ENCODE data around the gene TTN.

Gene TTN

GRCh38 chr2:178811045-178811444, 3.8 kb upstream of the TTN start:
- no peak for DNase-seq

- no peak for DNase-seq
These were observed 3.2 kb upstream of the TTN start for GRCh38 chr2:178810422-178810821.

- DNase-seq, result no peak
These were observed 680 bp downstream of the TTN start for GRCh38 chr2:178806543-178806942.

- no peak for DNase-seq
These were observed 1.8 kb downstream of the TTN start for GRCh38 chr2:178805457-178805856.

GRCh38 chr2:178804791-178805190, 2.4 kb downstream of the TTN start:
- no peak for DNase-seq

- no peak for DNase-seq
These were observed 6.7 kb downstream of the TTN start for GRCh38 chr2:178800510-178800909.

- no peak for DNase-seq
These were observed 7.9 kb downstream of the TTN start for GRCh38 chr2:178799305-178799704.

GRCh38 chr2:178796079-178796677, 11.0 kb downstream of the TTN start:
- DNase-seq, result no peak

- no peak for DNase-seq
These were observed 19.3 kb downstream of the TTN start for GRCh38 chr2:178787934-178788333.

GRCh38 chr2:178787155-178787554, 20.1 kb downstream of the TTN start:
- no peak for DNase-seq

GRCh38 chr2:178783889-178784288, 23.3 kb downstream of the TTN start:
- no peak for DNase-seq

GRCh38 chr2:178782236-178782635, 25.0 kb downstream of the TTN start:
- DNase-seq, result no peak

GRCh38 chr2:178777577-178777976, 29.6 kb downstream of the TTN start:
- no peak for DNase-seq

- DNase-seq, result no peak
These were observed 30.5 kb downstream of the TTN start for GRCh38 chr2:178776751-178777150.

GRCh38 chr2:178775975-178776374, 31.2 kb downstream of the TTN start:
- no peak for DNase-seq

- DNase-seq, result no peak
These were observed 36.7 kb downstream of the TTN start for GRCh38 chr2:178770518-178770917.

- no peak for DNase-seq
These were observed 39.8 kb downstream of the TTN start for GRCh38 chr2:178767094-178768060.

GRCh38 chr2:178764097-178764496, 43.1 kb downstream of the TTN start:
- no peak for DNase-seq

GRCh38 chr2:178761759-178762371, 45.4 kb downstream of the TTN start:
- DNase-seq, result peak; percentile 40

GRCh38 chr2:178756843-178757242, 50.4 kb downstream of the TTN start:
- DNase-seq, result no peak

GRCh38 chr2:178756343-178756742, 50.9 kb downstream of the TTN start:
- DNase-seq, result no peak

- DNase-seq, result no peak
These were observed 59.5 kb downstream of the TTN start for GRCh38 chr2:178747767-178748166.

GRCh38 chr2:178734518-178734917, 72.7 kb downstream of the TTN start:
- no peak for DNase-seq

- DNase-seq, result no peak
These were observed 73.2 kb downstream of the TTN start for GRCh38 chr2:178733975-178734374.
